ENCODE data around the gene RASL11B. TPM values are rescaled to one million over a fixed set of nuclear protein-coding genes. Genes with fewer than 3 reads are reported as not detected.
"Not testable (repeated sequence)": the region's sequence is repeated elsewhere in the genome, so short reads cannot be mapped to it uniquely, and the experiment has no call there.

Gene RASL11B
- polyA plus RNA-seq, 1 donor (not counting 4 experiments of a cell fraction or from before 2014, with no cell fraction given): 1.4 TPM

DNA sequence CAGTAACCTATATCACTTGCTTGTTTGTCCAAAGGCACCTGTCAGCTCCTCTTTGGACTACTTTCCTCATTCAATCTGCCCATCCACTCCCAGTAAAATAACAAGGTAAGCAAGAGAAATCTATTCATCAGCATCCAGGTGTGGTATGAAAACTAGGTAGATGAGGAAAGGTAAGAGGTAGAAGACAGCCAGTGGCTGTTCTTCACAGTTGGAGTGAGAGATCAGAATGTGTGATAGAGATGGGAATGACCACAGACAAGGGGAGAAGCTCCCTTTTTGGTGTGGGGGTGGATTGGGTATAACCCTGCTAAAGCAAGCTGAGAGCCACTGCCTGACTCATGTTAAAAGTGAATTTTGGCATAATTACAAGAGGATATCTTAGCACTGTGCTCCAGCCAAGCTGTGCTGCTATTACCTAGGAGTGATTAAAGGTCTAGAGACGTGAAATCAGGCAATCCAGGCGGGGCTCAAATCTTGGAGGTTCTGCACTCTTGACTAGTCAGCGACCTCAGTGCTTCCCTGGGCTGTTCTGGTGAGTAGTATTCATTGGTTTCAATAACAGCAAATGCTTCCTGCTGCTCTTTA, 28.1 kb upstream of the RASL11B start:
- Histone ChIP-seq H4K20me1 (ENCODE audit: control insufficient read depth, extremely low read depth, insufficient read depth, low read length) (no peaks in the 10 kb centered on the region), H3K4me2 (ENCODE audit: control insufficient read depth, extremely low read depth, insufficient read depth, low read depth, low read length) (peak overlapping the region; percentile 29), H3K9me3 (ENCODE audit: control insufficient read depth, low read depth, low read length) (no peaks in the 10 kb centered on the region), H3K4me1 (ENCODE audit: control insufficient read depth, extremely low read depth, insufficient read depth, low read length) (peaks cover 41% of the 10 kb centered on the region), H2AFZ (ENCODE audit: control insufficient read depth, low read length) (peak overlapping the region; percentile 38), H3K4me3 (ENCODE audit: control insufficient read depth in 2 of 3, extremely low read depth in 1 of 3, insufficient read depth in 2 of 3, low read depth in 1 of 3, low read length in 3 of 3) (no peak overlapping the region), H3K27me3 (ENCODE audit: control insufficient read depth, extremely low read depth, insufficient read depth, low read length) (no peaks in the 10 kb centered on the region), H3K79me2 (ENCODE audit: control insufficient read depth, insufficient read depth, low read length) (no peaks in the 10 kb centered on the region), H3K27ac (ENCODE audit: control insufficient read depth, insufficient read depth, low read length) (peak overlapping the region; percentile 16), H3K36me3 (ENCODE audit: control insufficient read depth in 2 of 2, extremely low read depth in 1 of 2, insufficient read depth in 2 of 2, low read length in 2 of 2) (no peaks in the 10 kb centered on the region), H3K9me1 (ENCODE audit: control insufficient read depth, extremely low read depth, insufficient read depth, low read length) (no peaks in the 10 kb centered on the region), H3K9ac (ENCODE audit: control insufficient read depth, extremely low read depth, insufficient read depth, low read length) (no peak overlapping the region)
- no peak for DNase-seq (ENCODE audit: low read depth, low spot score)
- peak; percentile 96 for FAIRE-seq
- no peak for TF ChIP-seq EZH2 (IDR thresholded peaks at IDR 0.05; ENCODE audit: low read length)
- TF ChIP-seq, protein P1, sequence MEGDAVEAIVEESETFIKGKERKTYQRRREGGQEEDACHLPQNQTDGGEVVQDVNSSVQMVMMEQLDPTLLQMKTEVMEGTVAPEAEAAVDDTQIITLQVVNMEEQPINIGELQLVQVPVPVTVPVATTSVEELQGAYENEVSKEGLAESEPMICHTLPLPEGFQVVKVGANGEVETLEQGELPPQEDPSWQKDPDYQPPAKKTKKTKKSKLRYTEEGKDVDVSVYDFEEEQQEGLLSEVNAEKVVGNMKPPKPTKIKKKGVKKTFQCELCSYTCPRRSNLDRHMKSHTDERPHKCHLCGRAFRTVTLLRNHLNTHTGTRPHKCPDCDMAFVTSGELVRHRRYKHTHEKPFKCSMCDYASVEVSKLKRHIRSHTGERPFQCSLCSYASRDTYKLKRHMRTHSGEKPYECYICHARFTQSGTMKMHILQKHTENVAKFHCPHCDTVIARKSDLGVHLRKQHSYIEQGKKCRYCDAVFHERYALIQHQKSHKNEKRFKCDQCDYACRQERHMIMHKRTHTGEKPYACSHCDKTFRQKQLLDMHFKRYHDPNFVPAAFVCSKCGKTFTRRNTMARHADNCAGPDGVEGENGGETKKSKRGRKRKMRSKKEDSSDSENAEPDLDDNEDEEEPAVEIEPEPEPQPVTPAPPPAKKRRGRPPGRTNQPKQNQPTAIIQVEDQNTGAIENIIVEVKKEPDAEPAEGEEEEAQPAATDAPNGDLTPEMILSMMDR (optimal IDR thresholded peaks at IDR 0.05 in 1 of 3, IDR thresholded peaks at IDR 0.05 in 1 of 3, conservative IDR thresholded peaks at IDR 0.05 in 1 of 3; ENCODE audit: extremely low read depth in 1 of 3, insufficient read depth in 2 of 3, low read length in 3 of 3): no peak
- dilution Hi-C loops (cut with MboI; ENCODE audit: extremely low pct_ligation_motif_present, low sequenced_read_pairs): no loop called here

DNA sequence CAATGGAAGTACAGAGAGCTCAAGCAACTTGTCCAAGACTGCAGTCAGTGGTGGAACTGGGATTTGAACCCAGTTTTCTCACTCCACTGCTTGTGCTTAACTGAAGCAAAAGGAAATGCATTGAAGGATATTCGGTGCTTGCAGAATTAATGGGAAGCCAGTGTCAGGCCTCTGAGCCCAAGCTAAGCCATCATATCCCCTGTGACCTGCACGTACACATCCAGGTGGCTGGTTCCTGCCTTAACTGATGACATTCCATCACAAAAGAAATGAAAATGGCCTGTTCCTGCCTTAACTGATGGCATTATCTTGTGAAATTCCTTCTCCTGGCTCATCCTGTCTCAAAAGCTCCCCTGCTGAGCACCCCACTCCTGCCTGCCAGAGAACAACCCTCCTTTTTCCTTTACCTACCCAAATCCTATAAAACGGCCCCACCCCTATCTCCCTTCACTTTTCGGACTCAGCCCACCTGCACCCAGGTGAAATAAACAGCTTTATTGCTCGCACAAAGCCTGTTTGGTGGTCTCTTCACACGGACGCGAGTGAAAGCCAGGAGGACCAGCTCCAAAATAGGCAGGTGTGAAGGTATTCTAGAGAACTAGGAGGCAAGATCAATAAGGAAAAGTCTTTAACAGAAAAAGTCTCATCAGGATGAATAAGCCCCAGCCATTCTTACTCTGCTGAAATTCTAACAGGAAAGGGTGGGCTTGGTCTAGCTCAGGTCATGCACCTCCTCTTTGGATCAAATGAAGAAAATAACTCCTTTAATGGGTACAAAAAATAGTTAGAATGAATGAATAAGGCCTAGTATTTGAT, 27.3 kb upstream of the RASL11B start:
- H4K20me1 ChIP-seq (ENCODE audit: control insufficient read depth, extremely low read depth, insufficient read depth, low read length); H3K4me3 ChIP-seq (ENCODE audit: control insufficient read depth in 2 of 3, extremely low read depth in 1 of 3, insufficient read depth in 2 of 3, low read depth in 1 of 3, low read length in 3 of 3); DNase-seq (ENCODE audit: low read depth, low spot score); H3K27me3 ChIP-seq (ENCODE audit: control insufficient read depth, extremely low read depth, insufficient read depth, low read length); dilution Hi-C loops (cut with MboI; ENCODE audit: extremely low pct_ligation_motif_present, low sequenced_read_pairs); FAIRE-seq; H2AFZ ChIP-seq (ENCODE audit: control insufficient read depth, low read length); H3K9ac ChIP-seq (ENCODE audit: control insufficient read depth, extremely low read depth, insufficient read depth, low read length); H3K27ac ChIP-seq (ENCODE audit: control insufficient read depth, insufficient read depth, low read length); H3K9me1 ChIP-seq (ENCODE audit: control insufficient read depth, extremely low read depth, insufficient read depth, low read length); H3K79me2 ChIP-seq (ENCODE audit: control insufficient read depth, insufficient read depth, low read length); H3K9me3 ChIP-seq (ENCODE audit: control insufficient read depth, low read depth, low read length); H3K36me3 ChIP-seq (ENCODE audit: control insufficient read depth in 2 of 2, extremely low read depth in 1 of 2, insufficient read depth in 2 of 2, low read length in 2 of 2): not testable (repeated sequence)
- Histone ChIP-seq H3K4me2 (ENCODE audit: control insufficient read depth, extremely low read depth, insufficient read depth, low read depth, low read length) (peak overlapping the region; percentile 29), H3K4me1 (ENCODE audit: control insufficient read depth, extremely low read depth, insufficient read depth, low read length) (peaks cover 49% of the 10 kb centered on the region)

Data from keratinocyte (primary cell).